ENCODE data around the gene UMOD.

UMOD gene

GRCh38 chr16:20298452-20298851 is 54.1 kb downstream of the UMOD start:
- no peak for DNase-seq

- no peak for DNase-seq
Measured at GRCh38 chr16:20291208-20292206, 61.0 kb downstream of the UMOD start.

- DNase-seq, result no peak
Measured at GRCh38 chr16:20289571-20289970, 62.9 kb downstream of the UMOD start.

GRCh38 chr16:20285993-20286499 is 66.5 kb downstream of the UMOD start:
- no peak for DNase-seq
